Measurements from ENCODE around the gene MORN1. TPM values are rescaled to one million over a fixed set of nuclear protein-coding genes. Genes with fewer than 3 reads are reported as not detected.

The MORN1 gene
- total RNA-seq, 2 experiments from 2014 or later, result 6.2 to 7.9 TPM

GRCh38 chr1:2431518-2431917, 40.2 kb upstream of the MORN1 start:
- H3K4me3 Mint-ChIP-seq, result no peak overlapping the region
- ChIA-PET CTCF (interaction anchor here (2.0 kb wide), 1 partner anchor 116 kb away, joined by 4 read pairs; no protein-coding TSS in a partner anchor), POLR2A (no interaction called here)
- H3K4me1 Mint-ChIP-seq (ENCODE audit: low read depth), result peaks cover 3% of the 10 kb centered on the region
- H3K36me3 Mint-ChIP-seq (ENCODE audit: low read depth), result no peaks in the 10 kb centered on the region
- no peak overlapping the region for H3K27ac Mint-ChIP-seq
- no peaks in the 10 kb centered on the region for H3K27me3 Mint-ChIP-seq (ENCODE audit: low read depth)
- H3K9me3 Mint-ChIP-seq (ENCODE audit: insufficient read depth), result no peaks in the 10 kb centered on the region
- no peak for DNase-seq
- ATAC-seq, result no peak

GRCh38 chr1:2431103-2431502, 39.7 kb upstream of the MORN1 start:
- ChIA-PET POLR2A (interaction anchor here (0.8 kb wide), 1 partner anchor 93 kb away, joined by 3 read pairs; no protein-coding TSS in a partner anchor), CTCF (interaction anchor here (1.2 to 2.0 kb wide), 2 partner anchors 18 to 116 kb away, joined by 3 to 4 read pairs; no protein-coding TSS in a partner anchor)
- no peak overlapping the region for H3K4me3 Mint-ChIP-seq
- H3K4me1 Mint-ChIP-seq (ENCODE audit: low read depth), result peaks cover 3% of the 10 kb centered on the region
- no peaks in the 10 kb centered on the region for H3K27me3 Mint-ChIP-seq (ENCODE audit: low read depth)
- DNase-seq (no peak), ATAC-seq (no peak)
- no peaks in the 10 kb centered on the region for H3K9me3 Mint-ChIP-seq (ENCODE audit: insufficient read depth)
- no peaks in the 10 kb centered on the region for H3K36me3 Mint-ChIP-seq (ENCODE audit: low read depth)
- no peak overlapping the region for H3K27ac Mint-ChIP-seq

GRCh38 chr1:2430592-2430973, 39.2 kb upstream of the MORN1 start:
- Mint-ChIP-seq H3K4me1 (ENCODE audit: low read depth) (peaks cover 3% of the 10 kb centered on the region), H3K9me3 (ENCODE audit: insufficient read depth) (no peaks in the 10 kb centered on the region), H3K27ac (no peak overlapping the region), H3K4me3 (no peak overlapping the region), H3K36me3 (ENCODE audit: low read depth) (no peaks in the 10 kb centered on the region), H3K27me3 (ENCODE audit: low read depth) (no peaks in the 10 kb centered on the region)
- CTCF ChIA-PET, result interaction anchor here (1.2 to 2.0 kb wide), 3 partner anchors 14 to 117 kb away, joined by 3 to 8 read pairs (median 4); no protein-coding TSS in a partner anchor
- DNase-seq (no peak), ATAC-seq (no peak)
- POLR2A ChIA-PET, result interaction anchor here (0.8 kb wide), 1 partner anchor 93 kb away, joined by 3 read pairs; no protein-coding TSS in a partner anchor

- no peak overlapping the region for H3K27ac Mint-ChIP-seq
- H3K9me3 Mint-ChIP-seq (ENCODE audit: insufficient read depth), result no peaks in the 10 kb centered on the region
- ATAC-seq (peak; percentile 44), DNase-seq (peak; percentile 34)
- H3K4me3 Mint-ChIP-seq, result no peak overlapping the region
- H3K27me3 Mint-ChIP-seq (ENCODE audit: low read depth), result no peaks in the 10 kb centered on the region
- peaks cover 3% of the 10 kb centered on the region for H3K4me1 Mint-ChIP-seq (ENCODE audit: low read depth)
- no peaks in the 10 kb centered on the region for H3K36me3 Mint-ChIP-seq (ENCODE audit: low read depth)
- POLR2A ChIA-PET, result interaction anchor here (0.8 kb wide), 1 partner anchor 94 kb away, joined by 3 read pairs; no protein-coding TSS in a partner anchor
- CTCF ChIA-PET, result interaction anchor here (0.9 to 2.0 kb wide), 4 partner anchors 14 to 117 kb away, joined by 3 to 8 read pairs (median 4); no protein-coding TSS in a partner anchor
Measured at GRCh38 chr1:2429780-2430591, 38.6 kb upstream of the MORN1 start.

- peaks cover 3% of the 10 kb centered on the region for H3K4me1 Mint-ChIP-seq (ENCODE audit: low read depth)
- no peaks in the 10 kb centered on the region for H3K36me3 Mint-ChIP-seq (ENCODE audit: low read depth)
- POLR2A ChIA-PET, result no interaction called here
- H3K27ac Mint-ChIP-seq, result no peak overlapping the region
- ATAC-seq (no peak), DNase-seq (no peak)
- CTCF ChIA-PET, result no interaction called here
- no peaks in the 10 kb centered on the region for H3K9me3 Mint-ChIP-seq (ENCODE audit: insufficient read depth)
- H3K27me3 Mint-ChIP-seq (ENCODE audit: low read depth), result no peaks in the 10 kb centered on the region
- no peak overlapping the region for H3K4me3 Mint-ChIP-seq
Measured at GRCh38 chr1:2428490-2428889, 37.1 kb upstream of the MORN1 start.

GRCh38 chr1:2427976-2428375, 36.6 kb upstream of the MORN1 start:
- CTCF ChIA-PET, result no interaction called here
- no peaks in the 10 kb centered on the region for H3K27me3 Mint-ChIP-seq (ENCODE audit: low read depth)
- H3K9me3 Mint-ChIP-seq (ENCODE audit: insufficient read depth), result no peaks in the 10 kb centered on the region
- POLR2A ChIA-PET, result no interaction called here
- peaks cover 3% of the 10 kb centered on the region for H3K4me1 Mint-ChIP-seq (ENCODE audit: low read depth)
- ATAC-seq, result no peak
- no peak for DNase-seq
- H3K27ac Mint-ChIP-seq, result no peak overlapping the region
- no peak overlapping the region for H3K4me3 Mint-ChIP-seq
- no peaks in the 10 kb centered on the region for H3K36me3 Mint-ChIP-seq (ENCODE audit: low read depth)

- no peak overlapping the region for H3K27ac Mint-ChIP-seq
- POLR2A ChIA-PET, result no interaction called here
Measured at GRCh38 chr1:2427051-2427450, 35.7 kb upstream of the MORN1 start.

GRCh38 chr1:2426540-2426939, 35.2 kb upstream of the MORN1 start:
- Mint-ChIP-seq H3K36me3 (ENCODE audit: low read depth) (no peaks in the 10 kb centered on the region), H3K9me3 (ENCODE audit: insufficient read depth) (no peaks in the 10 kb centered on the region), H3K27me3 (ENCODE audit: low read depth) (no peaks in the 10 kb centered on the region), H3K4me3 (no peak overlapping the region), H3K27ac (no peak overlapping the region), H3K4me1 (ENCODE audit: low read depth) (peaks cover 3% of the 10 kb centered on the region)
- ChIA-PET CTCF (no interaction called here), POLR2A (no interaction called here)
- DNase-seq (no peak), ATAC-seq (no peak)

More at GRCh38 chr1:2427051-2427450, 35.7 kb upstream of the MORN1 start:
- CTCF ChIA-PET, result no interaction called here
- DNase-seq (no peak), ATAC-seq (no peak)
- Mint-ChIP-seq H3K36me3 (ENCODE audit: low read depth) (no peaks in the 10 kb centered on the region), H3K4me1 (ENCODE audit: low read depth) (peaks cover 3% of the 10 kb centered on the region), H3K4me3 (no peak overlapping the region), H3K27me3 (ENCODE audit: low read depth) (no peaks in the 10 kb centered on the region), H3K9me3 (ENCODE audit: insufficient read depth) (no peaks in the 10 kb centered on the region)

- Mint-ChIP-seq H3K36me3 (ENCODE audit: low read depth) (no peaks in the 10 kb centered on the region), H3K4me3 (no peak overlapping the region), H3K27ac (no peak overlapping the region), H3K4me1 (ENCODE audit: low read depth) (peaks cover 3% of the 10 kb centered on the region), H3K9me3 (ENCODE audit: insufficient read depth) (no peaks in the 10 kb centered on the region), H3K27me3 (ENCODE audit: low read depth) (no peaks in the 10 kb centered on the region)
- ChIA-PET CTCF (no interaction called here), POLR2A (interaction anchor here (0.6 kb wide), 1 partner anchor 75 kb away, joined by 3 read pairs; no protein-coding TSS in a partner anchor)
- no peak for DNase-seq
- ATAC-seq, result no peak
Measured at GRCh38 chr1:2425892-2426291, 34.5 kb upstream of the MORN1 start.

GRCh38 chr1:2422523-2422922, 31.2 kb upstream of the MORN1 start:
- Mint-ChIP-seq H3K36me3 (ENCODE audit: low read depth) (no peaks in the 10 kb centered on the region), H3K4me1 (ENCODE audit: low read depth) (peaks cover 7% of the 10 kb centered on the region), H3K9me3 (ENCODE audit: insufficient read depth) (no peaks in the 10 kb centered on the region), H3K27me3 (ENCODE audit: low read depth) (no peaks in the 10 kb centered on the region), H3K27ac (no peak overlapping the region), H3K4me3 (no peak overlapping the region)
- ATAC-seq, result no peak
- POLR2A ChIA-PET, result no interaction called here
- no peak for DNase-seq
- CTCF ChIA-PET, result no interaction called here

- POLR2A ChIA-PET, result no interaction called here
- Mint-ChIP-seq H3K4me3 (no peak overlapping the region), H3K27me3 (ENCODE audit: low read depth) (no peaks in the 10 kb centered on the region), H3K36me3 (ENCODE audit: low read depth) (peaks cover 6% of the 10 kb centered on the region), H3K9me3 (ENCODE audit: insufficient read depth) (no peaks in the 10 kb centered on the region), H3K27ac (peak overlapping the region; percentile 47), H3K4me1 (ENCODE audit: low read depth) (peaks cover 29% of the 10 kb centered on the region)
- DNase-seq (no peak), ATAC-seq (no peak)
- CTCF ChIA-PET, result no interaction called here
Measured at GRCh38 chr1:2419416-2419815, 28.1 kb upstream of the MORN1 start.

- ATAC-seq, result no peak
- Mint-ChIP-seq H3K36me3 (ENCODE audit: low read depth) (peaks cover 8% of the 10 kb centered on the region), H3K27me3 (ENCODE audit: low read depth) (no peaks in the 10 kb centered on the region), H3K9me3 (ENCODE audit: insufficient read depth) (no peaks in the 10 kb centered on the region), H3K27ac (peak overlapping the region; percentile 47), H3K4me3 (no peak overlapping the region), H3K4me1 (ENCODE audit: low read depth) (peaks cover 35% of the 10 kb centered on the region)
- DNase-seq, result no peak
- ChIA-PET POLR2A (no interaction called here), CTCF (no interaction called here)
Measured at GRCh38 chr1:2418791-2419320, 27.5 kb upstream of the MORN1 start.
